Lower leg skin (tissue), 4 donors: ENCODE results near the gene ZNF512B. TPM values are rescaled to one million over a fixed set of nuclear protein-coding genes. Genes with fewer than 3 reads are reported as not detected.

Experiments used
- DNase-seq, 2 donors: peaks; one replicate each; pipeline ENCODE4 v3.0.0-alpha.2; 2019; ENCODE audit warnings: low spot score in 2 of 2
- H3K4me3 ChIP-seq: fragments of 200-600 bp; sonication (generic); 2 replicates; pipeline ENCODE4 v1.5.1; 2017; ENCODE audit warnings: mild to moderate bottlenecking, low read depth; ENCODE audit not compliant: poor library complexity, severe bottlenecking
- CTCF ChIP-seq, 3 donors: fragments of 450-650 bp; IDR thresholded peaks; one replicate each; pipeline ENCODE4 v1.5.1; 2016; ENCODE audit warnings: antibody characterized with exemption in 3 of 3, mild to moderate bottlenecking in 3 of 3, moderate library complexity in 2 of 3
- POLR2A ChIP-seq, 2 donors: fragments of 450-650 bp; IDR thresholded peaks; one replicate each; pipeline ENCODE4 v1.6.1; 2016 to 2017; ENCODE audit warnings: antibody characterized with exemption in 2 of 2, mild to moderate bottlenecking in 1 of 2, moderate library complexity in 1 of 2
- WGBS, 2 donors: methylation state at CpG; one replicate each; pipeline ENCODE4 v1.1.5; 2018; 5-methylcytosine and 5-hydroxymethylcytosine counted together
- intact Hi-C: fragments of 100-400 bp; cut with DNase I; formaldehyde crosslinking; loops from one replicate; pipeline ENCODE4 v1.15.0; 2023; ENCODE audit warnings: low total_unique reads
- total RNA-seq, 4 donors: library from RNA; depleted of rRNA; stranded (reverse); fragments of >200 nt; gene quantifications; one replicate each; pipeline ENCODE4 v1.1.0, GENCODE V29; 2016

The ZNF512B gene
- total RNA-seq, 4 donors from 2014 or later = 15.3 to 19.8 (median 16.7) TPM

DNA sequence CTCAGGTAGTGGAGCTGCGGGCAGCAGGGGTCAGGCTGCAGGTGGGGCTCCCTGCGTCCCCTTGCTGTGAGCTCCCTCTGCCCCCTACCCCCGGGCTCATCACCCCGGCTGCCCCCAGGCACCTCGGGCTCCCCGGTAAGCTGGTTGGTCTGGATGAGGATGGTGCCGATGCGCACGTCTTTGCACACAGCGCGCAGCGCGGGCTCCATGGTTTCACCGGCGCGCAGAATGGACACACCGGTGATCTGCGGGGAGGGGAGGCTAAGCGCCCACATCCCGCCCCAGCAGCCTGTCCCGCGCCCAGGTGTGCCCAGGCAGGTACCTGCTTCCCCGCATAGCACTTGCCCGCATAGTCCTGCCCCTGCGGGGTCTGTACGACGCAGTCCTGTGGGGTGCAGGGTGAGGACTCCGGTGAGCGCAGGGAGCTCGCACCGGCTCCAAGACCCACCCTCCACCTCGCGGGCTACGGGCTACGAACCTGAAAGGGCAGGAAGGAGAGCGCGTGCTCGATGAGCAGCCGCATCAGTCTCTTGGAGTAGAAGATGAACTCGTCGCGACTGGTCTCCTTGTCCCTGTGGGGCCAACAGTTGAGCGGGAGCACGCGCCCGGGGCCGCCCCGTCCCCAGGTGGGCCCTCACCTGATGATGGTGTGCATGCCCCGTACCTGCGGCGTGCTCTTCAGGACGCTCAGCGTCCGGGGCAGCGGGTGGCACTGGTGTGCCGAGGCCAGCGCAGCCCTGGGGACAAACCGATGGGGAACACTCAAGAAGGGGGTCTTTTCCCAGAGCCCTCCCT is 29.1 kb downstream of the ZNF512B start:
- H3K4me3 ChIP-seq = no peak overlapping the region
- WGBS, 2 donors = 93 to 94% methylated on average over 32 to 56 of the region's 58 CpGs
- DNase-seq = no peak
- TF ChIP-seq POLR2A (IDR thresholded peaks at IDR 0.05) (no peak), CTCF (IDR thresholded peaks at IDR 0.05) (no peak)
- intact Hi-C loops = no loop called here

DNA sequence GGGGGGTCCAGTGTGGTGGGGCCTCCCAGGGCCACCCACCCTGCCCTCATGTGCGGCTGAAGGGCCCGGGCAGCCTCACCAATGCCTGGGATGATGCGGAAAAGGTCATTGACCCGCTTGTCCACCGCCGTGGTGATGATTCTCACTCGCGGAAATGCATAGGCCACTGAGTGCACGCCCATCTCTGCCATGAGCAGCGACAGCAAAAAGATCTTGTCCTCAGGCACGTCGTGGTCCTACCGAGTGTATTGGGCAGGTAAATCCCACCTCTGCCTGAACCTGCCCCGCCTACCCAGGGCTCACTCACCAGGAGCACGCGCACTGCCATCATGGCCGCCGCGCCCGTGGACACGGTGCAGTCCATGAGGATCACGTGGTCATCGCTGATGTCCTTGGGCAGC is 29.7 kb downstream of the ZNF512B start:
- no peak for DNase-seq
- 91 to 92% methylated on average over 19 to 21 of the region's 23 CpGs for WGBS, 2 donors
- intact Hi-C loops = no loop called here
- no peak overlapping the region for H3K4me3 ChIP-seq
- TF ChIP-seq CTCF (IDR thresholded peaks at IDR 0.05) (no peak), POLR2A (IDR thresholded peaks at IDR 0.05) (no peak)

- intact Hi-C loops = no loop called here
- TF ChIP-seq CTCF (IDR thresholded peaks at IDR 0.05) = no peak
- no peak for TF ChIP-seq POLR2A (IDR thresholded peaks at IDR 0.05)
- H3K4me3 ChIP-seq = no peak overlapping the region
- DNase-seq = peak in 1 of 2 donors; percentile 82
- WGBS, 2 donors = 83 to 90% methylated on average over 25 to 33 of the region's 33 CpGs
Observed at GRCh38 chr20:63939061-63939935, 30.4 kb downstream of the ZNF512B start.

GRCh38 chr20:63937596-63937995 is 32.1 kb downstream of the ZNF512B start:
- H3K4me3 ChIP-seq = no peak overlapping the region
- no peak for DNase-seq
- WGBS, 2 donors = 82 to 90% methylated on average over 14 of the region's 14 CpGs
- TF ChIP-seq CTCF (IDR thresholded peaks at IDR 0.05) (no peak), POLR2A (IDR thresholded peaks at IDR 0.05) (no peak)
- intact Hi-C loops = no loop called here

DNA sequence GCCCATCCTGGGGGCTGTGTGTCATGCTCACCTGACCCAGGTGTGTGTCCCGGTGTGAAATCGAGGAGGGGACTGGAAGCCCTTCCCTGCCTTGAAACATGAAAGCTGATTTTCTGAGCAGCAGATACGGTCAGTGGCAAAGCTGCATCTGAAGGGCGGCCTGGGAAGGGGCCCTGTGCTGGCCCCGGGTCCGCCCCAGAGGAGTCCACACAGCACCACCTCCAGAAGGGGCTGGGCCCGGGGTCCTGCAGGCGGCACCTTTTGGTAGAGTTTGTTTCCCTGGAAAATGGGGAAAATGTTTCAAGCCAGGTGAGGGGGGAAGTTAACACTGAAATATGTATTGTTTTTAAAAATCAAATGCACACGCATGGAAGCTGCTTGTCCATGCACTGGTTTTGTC is 34.3 kb downstream of the ZNF512B start:
- DNase-seq = no peak
- TF ChIP-seq CTCF (IDR thresholded peaks at IDR 0.05) (no peak), POLR2A (IDR thresholded peaks at IDR 0.05) (no peak)
- 93% methylated on average over 9 of the region's 9 CpGs for WGBS, 2 donors
- intact Hi-C loops = no loop called here
- H3K4me3 ChIP-seq = no peak overlapping the region
